NCI-H446 (cell line): ENCODE results near the gene SLC8B1.
A peak's percentile ranks its signal among the peaks of the same experiment; 100 is the strongest.

Experiments
- DNase-seq, 2 experiments: peaks; one replicate each; lab custom pipeline; 2025; lab: John Stamatoyannopoulos, UW

Gene SLC8B1

GRCh38 chr12:113270709-113271009, 64.2 kb downstream of the SLC8B1 start:
- DNase-seq = no peak

- no peak for DNase-seq
Observed at GRCh38 chr12:113269257-113269943, 65.5 kb downstream of the SLC8B1 start.

DNA sequence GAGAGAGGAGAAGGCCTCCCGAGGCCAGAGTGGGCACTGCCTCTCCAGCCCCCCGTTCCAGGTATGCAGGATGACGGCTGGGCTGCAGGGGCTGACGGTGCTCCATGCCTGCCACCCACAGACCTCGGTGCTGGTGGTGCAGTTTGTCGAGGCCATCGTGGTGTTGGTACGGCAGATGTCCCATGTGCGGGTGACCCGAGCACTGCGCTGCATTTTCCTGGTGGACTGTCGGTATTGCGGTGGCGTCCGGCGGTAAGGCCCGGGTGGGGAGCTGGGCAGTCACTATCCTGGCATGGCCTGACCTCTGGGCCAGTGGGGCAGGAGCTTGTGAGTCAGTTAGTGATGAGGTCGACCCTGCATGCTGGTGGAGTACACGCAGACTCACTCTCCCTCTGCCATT, 66.3 kb downstream of the SLC8B1 start:
- DNase-seq = no peak

DNA sequence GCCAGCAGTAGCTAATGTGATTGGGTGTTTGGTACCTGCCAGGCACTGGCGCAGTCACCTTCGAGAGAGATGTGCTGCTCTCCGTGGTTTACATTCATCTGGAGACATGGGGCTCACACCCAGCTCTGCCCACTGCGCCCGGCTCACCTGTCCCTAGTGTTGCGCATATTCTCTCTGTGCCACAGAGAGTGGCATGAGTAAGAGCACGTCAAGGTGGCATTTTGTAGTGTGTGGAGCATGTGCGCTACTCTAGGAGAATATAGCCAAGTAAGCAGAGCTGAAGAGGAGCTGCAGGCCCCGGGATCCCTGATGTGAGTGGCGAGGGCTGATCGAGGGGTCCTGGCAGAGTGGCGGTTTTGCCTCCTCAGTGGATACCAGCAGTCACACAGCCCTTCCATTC, 66.8 kb downstream of the SLC8B1 start:
- no peak for DNase-seq

GRCh38 chr12:113267621-113268020, 67.3 kb downstream of the SLC8B1 start:
- DNase-seq = no peak

- DNase-seq = no peak
Observed at GRCh38 chr12:113266106-113266895, 68.6 kb downstream of the SLC8B1 start.

- DNase-seq = no peak
Observed at GRCh38 chr12:113263431-113263963, 71.4 kb downstream of the SLC8B1 start.

- no peak for DNase-seq
Observed at GRCh38 chr12:113262710-113263109, 72.2 kb downstream of the SLC8B1 start.

- DNase-seq = no peak
Observed at GRCh38 chr12:113261847-113262470, 73.0 kb downstream of the SLC8B1 start.

DNA sequence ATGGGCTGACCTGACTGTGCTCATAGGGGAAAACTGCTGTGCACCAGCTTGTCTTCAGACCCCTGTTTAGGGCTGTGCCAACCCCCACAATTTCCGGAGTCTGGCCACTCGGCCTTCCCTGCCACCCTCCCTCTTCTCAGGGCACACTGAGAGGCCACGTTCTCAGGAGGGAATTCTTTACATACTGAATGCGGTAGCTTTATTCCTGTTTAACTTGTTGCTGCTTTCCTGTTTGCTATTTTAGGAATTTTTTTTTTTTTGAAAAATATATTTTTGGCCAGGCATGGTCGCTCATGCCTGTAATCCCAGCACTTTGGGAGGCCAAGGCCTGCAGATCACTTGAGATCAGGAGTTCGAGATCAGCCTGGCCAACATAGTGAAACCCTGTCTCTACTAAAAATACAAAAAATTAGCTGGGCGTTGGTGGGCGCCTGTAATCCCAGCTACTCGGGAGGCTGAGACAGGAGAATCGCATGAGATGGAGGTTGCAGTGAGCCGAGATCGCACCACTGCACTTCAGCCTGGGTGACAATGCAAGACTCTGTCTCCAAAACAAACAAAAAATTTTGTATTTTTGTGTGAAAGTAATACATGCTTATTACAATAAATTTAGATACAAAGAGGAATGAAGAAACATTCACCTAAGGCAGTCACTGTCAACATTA, 74.1 kb downstream of the SLC8B1 start:
- DNase-seq = no peak

DNA sequence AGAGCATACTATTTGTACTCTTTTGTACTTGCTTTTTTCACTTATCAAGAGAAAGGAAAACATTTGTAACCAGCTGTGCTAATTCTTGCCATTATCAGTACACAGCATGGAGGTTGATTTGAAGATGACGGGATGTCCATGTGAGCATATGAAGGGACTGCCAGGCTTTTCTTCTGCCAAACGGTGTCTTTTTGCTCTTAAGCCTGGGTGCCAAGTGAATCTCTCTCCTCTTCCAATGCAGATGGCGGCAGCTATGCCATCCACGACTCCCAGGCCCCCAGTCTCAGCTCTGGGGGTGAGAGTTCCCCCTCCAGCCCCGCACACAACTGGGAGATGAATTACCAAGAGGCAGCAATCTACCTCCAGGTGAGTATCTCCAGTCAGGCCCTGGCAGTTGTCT, 74.8 kb downstream of the SLC8B1 start:
- DNase-seq = peak; percentile 41 to 82

DNA sequence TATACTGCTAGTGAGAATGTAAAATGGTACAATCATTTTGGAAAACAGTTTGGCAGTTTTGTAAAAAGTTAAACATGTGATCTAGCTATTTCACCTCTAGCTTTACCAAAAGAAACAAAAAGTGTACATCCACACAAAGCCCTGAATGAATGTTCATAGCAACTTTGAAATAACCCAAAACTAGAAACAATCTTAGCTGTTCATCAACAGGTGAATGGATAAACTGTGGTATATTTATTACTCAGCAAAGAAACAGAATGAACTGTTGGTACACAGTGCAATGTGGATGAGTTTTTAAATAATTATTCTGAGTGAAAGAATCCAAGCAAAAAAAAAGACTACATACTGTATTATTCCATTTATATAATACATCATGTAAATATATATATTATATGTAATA, 77.3 kb downstream of the SLC8B1 start:
- no peak for DNase-seq

GRCh38 chr12:113254298-113254697, 80.6 kb downstream of the SLC8B1 start:
- DNase-seq = no peak

- DNase-seq = no peak
Observed at GRCh38 chr12:113253532-113254285, 81.2 kb downstream of the SLC8B1 start.

GRCh38 chr12:113252494-113252893, 82.4 kb downstream of the SLC8B1 start:
- no peak for DNase-seq

- no peak for DNase-seq
Observed at GRCh38 chr12:113251404-113252070, 83.4 kb downstream of the SLC8B1 start.

DNA sequence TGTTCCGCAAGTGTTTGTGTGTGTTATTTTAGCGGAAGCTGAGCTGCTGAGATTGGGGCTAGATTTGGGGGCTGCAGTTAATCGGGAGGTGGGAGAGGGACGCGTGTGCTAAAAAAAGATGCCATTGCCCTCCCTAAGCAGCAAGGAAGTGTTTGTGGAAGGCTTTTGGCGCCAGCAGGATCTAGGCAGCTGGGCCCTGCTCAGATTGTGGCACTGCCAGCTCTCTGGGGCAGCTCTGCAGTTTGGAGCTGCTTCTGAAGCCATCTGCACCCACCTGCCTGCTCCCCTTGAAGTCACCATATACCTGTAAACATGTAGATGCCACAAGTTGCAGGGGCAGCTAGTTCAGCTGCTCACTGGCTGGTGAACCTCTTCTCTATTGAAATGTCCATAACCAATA, 84.9 kb downstream of the SLC8B1 start:
- no peak for DNase-seq

- DNase-seq = no peak
Observed at GRCh38 chr12:113249546-113249945, 85.4 kb downstream of the SLC8B1 start.

GRCh38 chr12:113248842-113249435, 86.0 kb downstream of the SLC8B1 start:
- DNase-seq = no peak
